ENCODE results near the gene DNAAF6. TPM values are rescaled to one million over a fixed set of nuclear protein-coding genes. Genes with fewer than 3 reads are reported as not detected.
"Not testable (repeated sequence)": the region's sequence is repeated elsewhere in the genome, so short reads cannot be mapped to it uniquely, and the experiment has no call there.

Gene DNAAF6
- total RNA-seq (not detected), polyA plus RNA-seq (not detected)

DNA sequence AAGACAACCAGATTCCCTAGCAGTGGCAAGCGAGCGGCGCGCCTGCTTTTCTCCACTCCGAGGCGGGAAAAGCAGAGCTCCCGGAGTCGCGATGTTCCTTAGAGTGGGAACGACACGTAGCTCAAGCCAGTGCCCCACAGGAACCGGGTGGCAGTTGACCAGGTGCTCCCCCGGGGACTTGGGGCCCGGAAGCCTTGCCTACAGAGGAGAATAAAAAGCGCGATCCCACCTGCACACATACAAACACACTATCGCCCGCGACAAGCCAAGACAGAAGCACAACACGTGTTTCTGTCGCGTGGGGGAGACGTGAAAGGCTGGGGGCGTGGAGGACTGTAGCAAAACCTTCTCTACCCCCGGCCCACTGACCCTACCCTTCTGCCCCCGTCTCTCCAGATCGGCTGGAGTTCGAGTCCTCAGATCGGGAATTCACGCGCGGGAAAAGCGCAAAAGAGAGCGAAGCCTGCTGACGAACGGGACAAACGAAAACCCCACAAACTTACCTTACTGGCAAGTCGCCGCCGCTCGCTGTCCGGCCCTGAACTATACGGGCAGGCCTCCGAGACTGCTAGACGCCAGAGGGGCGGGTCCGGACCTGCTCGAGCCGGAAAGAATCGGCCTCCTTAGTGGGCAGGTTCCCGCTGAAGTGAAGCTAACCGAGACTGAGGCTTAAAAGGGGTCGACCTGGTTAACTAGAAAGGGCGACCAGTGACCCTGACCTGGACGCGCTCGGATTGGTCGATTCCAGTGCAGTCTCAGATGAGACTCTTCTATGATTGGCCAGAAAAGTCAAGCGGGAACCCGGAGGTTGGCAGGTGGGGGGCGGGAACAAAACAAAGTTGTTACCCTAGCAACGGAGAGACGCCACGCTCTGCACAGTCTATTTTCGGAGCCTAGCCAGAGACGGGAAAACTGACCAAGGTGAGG is at the start of gene DNAAF6, which contains the start of gene NUP62CL:
Gene DNAAF6 (plus strand): TSS at position 842 of the 927 bp plus-strand sequence. CDS start 6,265 bp downstream, outside the sequence.
Gene NUP62CL (minus strand): TSS at position 664 of the 927 bp plus-strand sequence. CDS start 31,287 bp downstream, outside the sequence.
- H3K4me3 ChIP-seq (ENCODE audit: low read depth in 1 of 3, low read length in 3 of 3): peak within 1 kb of the TSS; percentile 56 to 80 (median 59)
- TF ChIP-seq JUND (IDR thresholded peaks at IDR 0.05) (no peak), RAD21 (IDR thresholded peaks at IDR 0.05) (no peak), GABPA (IDR thresholded peaks at IDR 0.05 in 1 of 2, conservative IDR thresholded peaks at IDR 0.05 in 1 of 2) (no peak), EGR1 (IDR thresholded peaks at IDR 0.05; ENCODE audit: low read depth in 2 of 2) (no peak), SP1 (IDR thresholded peaks at IDR 0.05) (peak; percentile 19), NR2F2 (IDR thresholded peaks at IDR 0.05) (peak; percentile 45), FOXA2 (IDR thresholded peaks at IDR 0.05) (no peak), YY1 (IDR thresholded peaks at IDR 0.05) (no peak), RXRA (IDR thresholded peaks at IDR 0.05) (peak; percentile 29 to 49), HNF4G (IDR thresholded peaks at IDR 0.05) (no peak), TAF1 (conservative IDR thresholded peaks at IDR 0.05) (no peak), HNF4A (conservative IDR thresholded peaks at IDR 0.05) (peak in 1 of 2 donors; percentile 23), FOXA1 (IDR thresholded peaks at IDR 0.05) (no peak)
- TF ChIP-seq, protein P1, sequence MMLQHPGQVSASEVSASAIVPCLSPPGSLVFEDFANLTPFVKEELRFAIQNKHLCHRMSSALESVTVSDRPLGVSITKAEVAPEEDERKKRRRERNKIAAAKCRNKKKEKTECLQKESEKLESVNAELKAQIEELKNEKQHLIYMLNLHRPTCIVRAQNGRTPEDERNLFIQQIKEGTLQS (IDR thresholded peaks at IDR 0.05): no peak
- TF ChIP-seq, protein P2, sequence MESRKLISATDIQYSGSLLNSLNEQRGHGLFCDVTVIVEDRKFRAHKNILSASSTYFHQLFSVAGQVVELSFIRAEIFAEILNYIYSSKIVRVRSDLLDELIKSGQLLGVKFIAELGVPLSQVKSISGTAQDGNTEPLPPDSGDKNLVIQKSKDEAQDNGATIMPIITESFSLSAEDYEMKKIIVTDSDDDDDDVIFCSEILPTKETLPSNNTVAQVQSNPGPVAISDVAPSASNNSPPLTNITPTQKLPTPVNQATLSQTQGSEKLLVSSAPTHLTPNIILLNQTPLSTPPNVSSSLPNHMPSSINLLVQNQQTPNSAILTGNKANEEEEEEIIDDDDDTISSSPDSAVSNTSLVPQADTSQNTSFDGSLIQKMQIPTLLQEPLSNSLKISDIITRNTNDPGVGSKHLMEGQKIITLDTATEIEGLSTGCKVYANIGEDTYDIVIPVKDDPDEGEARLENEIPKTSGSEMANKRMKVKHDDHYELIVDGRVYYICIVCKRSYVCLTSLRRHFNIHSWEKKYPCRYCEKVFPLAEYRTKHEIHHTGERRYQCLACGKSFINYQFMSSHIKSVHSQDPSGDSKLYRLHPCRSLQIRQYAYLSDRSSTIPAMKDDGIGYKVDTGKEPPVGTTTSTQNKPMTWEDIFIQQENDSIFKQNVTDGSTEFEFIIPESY (IDR thresholded peaks at IDR 0.05): no peak
- TF ChIP-seq, protein P3, sequence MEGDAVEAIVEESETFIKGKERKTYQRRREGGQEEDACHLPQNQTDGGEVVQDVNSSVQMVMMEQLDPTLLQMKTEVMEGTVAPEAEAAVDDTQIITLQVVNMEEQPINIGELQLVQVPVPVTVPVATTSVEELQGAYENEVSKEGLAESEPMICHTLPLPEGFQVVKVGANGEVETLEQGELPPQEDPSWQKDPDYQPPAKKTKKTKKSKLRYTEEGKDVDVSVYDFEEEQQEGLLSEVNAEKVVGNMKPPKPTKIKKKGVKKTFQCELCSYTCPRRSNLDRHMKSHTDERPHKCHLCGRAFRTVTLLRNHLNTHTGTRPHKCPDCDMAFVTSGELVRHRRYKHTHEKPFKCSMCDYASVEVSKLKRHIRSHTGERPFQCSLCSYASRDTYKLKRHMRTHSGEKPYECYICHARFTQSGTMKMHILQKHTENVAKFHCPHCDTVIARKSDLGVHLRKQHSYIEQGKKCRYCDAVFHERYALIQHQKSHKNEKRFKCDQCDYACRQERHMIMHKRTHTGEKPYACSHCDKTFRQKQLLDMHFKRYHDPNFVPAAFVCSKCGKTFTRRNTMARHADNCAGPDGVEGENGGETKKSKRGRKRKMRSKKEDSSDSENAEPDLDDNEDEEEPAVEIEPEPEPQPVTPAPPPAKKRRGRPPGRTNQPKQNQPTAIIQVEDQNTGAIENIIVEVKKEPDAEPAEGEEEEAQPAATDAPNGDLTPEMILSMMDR (IDR thresholded peaks at IDR 0.05; ENCODE audit: low read depth, low read length, missing input control): no peak
- TF ChIP-seq, protein P4, sequence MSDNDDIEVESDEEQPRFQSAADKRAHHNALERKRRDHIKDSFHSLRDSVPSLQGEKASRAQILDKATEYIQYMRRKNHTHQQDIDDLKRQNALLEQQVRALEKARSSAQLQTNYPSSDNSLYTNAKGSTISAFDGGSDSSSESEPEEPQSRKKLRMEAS (IDR thresholded peaks at IDR 0.05): no peak
- TF ChIP-seq, protein P5, sequence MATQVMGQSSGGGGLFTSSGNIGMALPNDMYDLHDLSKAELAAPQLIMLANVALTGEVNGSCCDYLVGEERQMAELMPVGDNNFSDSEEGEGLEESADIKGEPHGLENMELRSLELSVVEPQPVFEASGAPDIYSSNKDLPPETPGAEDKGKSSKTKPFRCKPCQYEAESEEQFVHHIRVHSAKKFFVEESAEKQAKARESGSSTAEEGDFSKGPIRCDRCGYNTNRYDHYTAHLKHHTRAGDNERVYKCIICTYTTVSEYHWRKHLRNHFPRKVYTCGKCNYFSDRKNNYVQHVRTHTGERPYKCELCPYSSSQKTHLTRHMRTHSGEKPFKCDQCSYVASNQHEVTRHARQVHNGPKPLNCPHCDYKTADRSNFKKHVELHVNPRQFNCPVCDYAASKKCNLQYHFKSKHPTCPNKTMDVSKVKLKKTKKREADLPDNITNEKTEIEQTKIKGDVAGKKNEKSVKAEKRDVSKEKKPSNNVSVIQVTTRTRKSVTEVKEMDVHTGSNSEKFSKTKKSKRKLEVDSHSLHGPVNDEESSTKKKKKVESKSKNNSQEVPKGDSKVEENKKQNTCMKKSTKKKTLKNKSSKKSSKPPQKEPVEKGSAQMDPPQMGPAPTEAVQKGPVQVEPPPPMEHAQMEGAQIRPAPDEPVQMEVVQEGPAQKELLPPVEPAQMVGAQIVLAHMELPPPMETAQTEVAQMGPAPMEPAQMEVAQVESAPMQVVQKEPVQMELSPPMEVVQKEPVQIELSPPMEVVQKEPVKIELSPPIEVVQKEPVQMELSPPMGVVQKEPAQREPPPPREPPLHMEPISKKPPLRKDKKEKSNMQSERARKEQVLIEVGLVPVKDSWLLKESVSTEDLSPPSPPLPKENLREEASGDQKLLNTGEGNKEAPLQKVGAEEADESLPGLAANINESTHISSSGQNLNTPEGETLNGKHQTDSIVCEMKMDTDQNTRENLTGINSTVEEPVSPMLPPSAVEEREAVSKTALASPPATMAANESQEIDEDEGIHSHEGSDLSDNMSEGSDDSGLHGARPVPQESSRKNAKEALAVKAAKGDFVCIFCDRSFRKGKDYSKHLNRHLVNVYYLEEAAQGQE (IDR thresholded peaks at IDR 0.05): peak; percentile 59
- H3K36me3 ChIP-seq (ENCODE audit: control insufficient read depth in 4 of 4, insufficient read depth in 3 of 4, low read depth in 1 of 4, low read length in 3 of 4): no peaks in the 10 kb centered on the region
- under 1% methylated on average over 66 of the region's 66 CpGs for WGBS
- H3K27me3 ChIP-seq (ENCODE audit: control insufficient read depth in 4 of 4, insufficient read depth in 4 of 4, low read length in 3 of 4): no peaks in the 10 kb centered on the region
- H3K9ac ChIP-seq (ENCODE audit: low read depth in 1 of 2, low read length in 2 of 2): no peak within 1 kb of the TSS
- no peaks in the 10 kb centered on the region for H3K4me1 ChIP-seq (ENCODE audit: control insufficient read depth in 4 of 4, insufficient read depth in 4 of 4, low read length in 3 of 4)
- H3K9me3 ChIP-seq (ENCODE audit: control insufficient read depth in 4 of 4, low read length in 3 of 4): no peaks in the 10 kb centered on the region
- DNase-seq (ENCODE audit: low spot score): peak; percentile 74
- peak within 1 kb of the TSS in 1 of 2 donors; percentile 56 for H3K27ac ChIP-seq (ENCODE audit: low read depth in 1 of 2, low read length in 2 of 2)

DNA sequence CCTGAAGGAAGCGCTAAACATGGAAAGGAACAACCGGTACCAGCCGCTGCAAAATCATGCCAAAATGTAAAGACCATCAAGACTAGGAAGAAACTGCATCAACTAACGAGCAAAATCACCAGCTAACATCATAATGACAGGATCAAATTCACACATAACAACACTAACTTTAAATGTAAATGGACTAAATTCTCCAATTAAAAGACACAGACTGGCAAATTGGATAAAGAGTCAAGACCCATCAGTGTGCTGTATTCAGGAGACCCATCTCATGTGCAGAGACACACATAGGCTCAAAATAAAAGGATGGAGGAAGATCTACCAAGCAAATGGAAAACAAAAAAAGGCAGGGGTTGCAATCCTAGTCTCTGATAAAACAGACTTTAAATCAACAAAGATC is 48.8 kb upstream of the DNAAF6 start:
- not testable (repeated sequence) for H3K9ac ChIP-seq (ENCODE audit: low read depth in 1 of 2, low read length in 2 of 2); H3K36me3 ChIP-seq (ENCODE audit: control insufficient read depth in 4 of 4, insufficient read depth in 3 of 4, low read depth in 1 of 4, low read length in 3 of 4); DNase-seq (ENCODE audit: low spot score); H3K27me3 ChIP-seq (ENCODE audit: control insufficient read depth in 4 of 4, insufficient read depth in 4 of 4, low read length in 3 of 4); H3K9me3 ChIP-seq (ENCODE audit: control insufficient read depth in 4 of 4, low read length in 3 of 4); H3K4me1 ChIP-seq (ENCODE audit: control insufficient read depth in 4 of 4, insufficient read depth in 4 of 4, low read length in 3 of 4); H3K4me3 ChIP-seq (ENCODE audit: low read depth in 1 of 3, low read length in 3 of 3); H3K27ac ChIP-seq (ENCODE audit: low read depth in 1 of 2, low read length in 2 of 2)
- WGBS: 95% methylated on average over 3 of the region's 4 CpGs
